GM12874 (cell line): ENCODE measurements around the gene JMJD6.

ENCODE experiments used
- TF ChIP-seq, protein P1 (sequence below): IDR thresholded peaks from 2 replicates; pipeline ENCODE4 v1.5.1; 2011; ENCODE audit warnings: low read depth, mild to moderate bottlenecking, control low read depth, low read length, moderate library complexity; ENCODE audit not compliant: insufficient read depth

Gene JMJD6

DNA sequence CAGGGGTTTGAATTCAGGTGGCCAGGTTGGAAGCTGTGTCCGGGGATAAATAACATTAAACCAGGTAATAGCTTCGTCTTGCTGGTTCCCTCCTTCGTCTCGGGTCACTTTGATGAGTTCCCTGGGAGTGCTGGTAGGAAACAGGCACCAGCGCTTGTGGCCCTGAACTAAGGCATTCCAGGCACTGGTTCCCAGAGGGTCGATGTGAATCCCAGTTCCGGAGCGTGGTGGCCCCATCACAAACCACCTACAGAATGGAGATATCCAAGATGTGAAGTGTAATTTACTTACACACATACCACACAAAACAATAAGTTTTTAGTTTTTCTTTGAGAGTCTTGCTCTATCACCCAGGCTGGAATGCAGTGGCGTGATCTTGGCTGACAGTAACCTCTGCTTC lies 2.6 kb downstream of the JMJD6 start:
- TF ChIP-seq, protein P1, sequence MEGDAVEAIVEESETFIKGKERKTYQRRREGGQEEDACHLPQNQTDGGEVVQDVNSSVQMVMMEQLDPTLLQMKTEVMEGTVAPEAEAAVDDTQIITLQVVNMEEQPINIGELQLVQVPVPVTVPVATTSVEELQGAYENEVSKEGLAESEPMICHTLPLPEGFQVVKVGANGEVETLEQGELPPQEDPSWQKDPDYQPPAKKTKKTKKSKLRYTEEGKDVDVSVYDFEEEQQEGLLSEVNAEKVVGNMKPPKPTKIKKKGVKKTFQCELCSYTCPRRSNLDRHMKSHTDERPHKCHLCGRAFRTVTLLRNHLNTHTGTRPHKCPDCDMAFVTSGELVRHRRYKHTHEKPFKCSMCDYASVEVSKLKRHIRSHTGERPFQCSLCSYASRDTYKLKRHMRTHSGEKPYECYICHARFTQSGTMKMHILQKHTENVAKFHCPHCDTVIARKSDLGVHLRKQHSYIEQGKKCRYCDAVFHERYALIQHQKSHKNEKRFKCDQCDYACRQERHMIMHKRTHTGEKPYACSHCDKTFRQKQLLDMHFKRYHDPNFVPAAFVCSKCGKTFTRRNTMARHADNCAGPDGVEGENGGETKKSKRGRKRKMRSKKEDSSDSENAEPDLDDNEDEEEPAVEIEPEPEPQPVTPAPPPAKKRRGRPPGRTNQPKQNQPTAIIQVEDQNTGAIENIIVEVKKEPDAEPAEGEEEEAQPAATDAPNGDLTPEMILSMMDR: no peak

DNA sequence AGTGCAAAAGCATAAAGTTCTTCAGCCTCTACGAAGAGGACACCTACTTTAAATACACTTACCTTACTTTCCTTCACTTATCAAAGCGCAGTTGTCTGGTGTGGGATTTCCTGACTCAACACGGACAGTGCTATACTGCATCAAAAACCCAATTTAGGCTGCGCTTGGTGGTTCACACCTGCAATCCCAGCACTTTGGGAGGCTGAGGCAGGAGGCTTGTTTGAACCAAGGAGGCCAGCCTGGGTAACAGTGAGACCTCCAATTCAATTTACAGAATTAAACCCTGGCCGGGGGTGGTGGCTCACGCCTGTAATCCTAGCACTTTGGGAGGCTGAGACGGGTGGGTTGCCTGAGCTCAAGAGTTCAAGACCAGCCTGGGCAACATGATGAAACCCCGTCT lies 4.1 kb downstream of the JMJD6 start:
- TF ChIP-seq, protein P1: no peak

DNA sequence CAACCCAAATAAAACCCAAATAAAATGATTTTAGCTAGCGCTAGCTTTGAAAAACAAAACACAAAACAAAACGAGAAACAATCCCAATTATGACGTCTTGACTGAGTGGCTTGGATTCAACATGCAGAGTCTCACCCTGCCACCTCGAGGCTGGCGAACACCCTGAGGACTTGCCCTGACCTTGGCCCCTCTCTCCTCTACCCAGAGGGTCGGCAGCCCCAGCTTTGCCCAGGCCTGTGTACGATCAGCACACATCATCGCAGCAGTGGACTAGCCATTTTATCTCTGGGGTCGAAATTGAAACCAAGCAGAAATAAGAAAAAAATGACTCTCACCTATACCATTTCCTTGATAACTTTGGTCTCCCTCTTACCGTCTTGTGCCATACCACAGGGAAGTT lies 4.9 kb downstream of the JMJD6 start:
- TF ChIP-seq, protein P1: no peak

DNA sequence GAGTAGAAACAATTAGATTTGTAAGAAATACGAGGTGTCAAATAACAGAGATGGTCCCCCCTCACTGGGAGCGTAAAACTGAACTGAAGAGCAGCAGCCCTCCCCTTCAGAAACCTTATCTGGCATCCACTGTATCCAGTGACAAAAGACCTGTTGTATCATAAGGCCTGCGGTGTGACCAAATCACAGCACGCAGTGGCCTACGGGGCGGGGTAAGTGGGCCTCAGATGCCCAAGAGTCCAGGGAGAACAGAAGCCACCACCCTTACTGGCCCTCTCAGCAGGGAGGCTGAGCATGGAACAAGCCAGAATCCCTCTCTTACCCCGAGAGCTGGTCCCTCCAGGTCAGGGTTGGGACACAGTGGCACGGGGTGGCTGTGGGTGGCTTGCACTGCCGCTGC lies 5.5 kb downstream of the JMJD6 start:
- TF ChIP-seq, protein P1: no peak

DNA sequence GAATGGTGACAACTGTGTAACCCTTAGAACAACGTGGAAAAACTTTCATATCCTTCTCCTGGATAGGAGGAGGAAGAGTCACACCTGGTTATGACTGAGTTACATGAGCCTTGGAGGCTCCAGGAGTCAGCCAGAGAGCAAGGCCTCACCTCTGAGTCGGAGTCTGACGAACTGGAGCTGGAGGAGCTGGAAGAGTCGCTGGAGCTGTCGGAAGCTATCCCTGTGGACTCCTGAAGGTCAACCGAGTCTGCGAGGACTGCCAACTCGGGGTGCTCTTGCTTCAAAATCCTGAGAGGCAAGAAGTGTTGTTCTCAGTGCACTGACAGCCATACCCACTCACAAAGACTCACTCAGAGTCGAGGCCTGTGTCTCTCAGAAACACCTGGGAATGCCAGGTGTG lies 6.2 kb downstream of the JMJD6 start:
- TF ChIP-seq, protein P1: no peak

DNA sequence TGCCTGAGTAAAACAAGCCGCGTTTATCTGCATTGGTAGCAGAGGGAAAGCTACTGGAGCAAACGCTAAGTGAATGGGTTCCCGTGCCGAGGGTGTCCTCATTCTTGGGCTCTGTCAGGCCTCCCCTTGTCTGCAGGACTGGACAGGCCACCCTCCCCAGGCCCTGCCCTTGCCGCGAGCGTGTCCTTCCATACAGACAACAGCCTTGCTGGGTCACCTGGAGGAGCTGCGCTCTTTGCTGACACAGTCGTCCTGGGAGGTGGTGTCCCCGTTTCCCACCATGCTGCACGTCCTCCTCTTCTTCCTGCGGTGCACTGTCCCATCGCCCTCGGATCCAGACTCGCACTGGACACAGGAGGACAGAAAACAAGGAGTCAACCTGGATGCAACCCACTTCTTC lies 7.9 kb downstream of the JMJD6 start:
- TF ChIP-seq, protein P1: no peak

DNA sequence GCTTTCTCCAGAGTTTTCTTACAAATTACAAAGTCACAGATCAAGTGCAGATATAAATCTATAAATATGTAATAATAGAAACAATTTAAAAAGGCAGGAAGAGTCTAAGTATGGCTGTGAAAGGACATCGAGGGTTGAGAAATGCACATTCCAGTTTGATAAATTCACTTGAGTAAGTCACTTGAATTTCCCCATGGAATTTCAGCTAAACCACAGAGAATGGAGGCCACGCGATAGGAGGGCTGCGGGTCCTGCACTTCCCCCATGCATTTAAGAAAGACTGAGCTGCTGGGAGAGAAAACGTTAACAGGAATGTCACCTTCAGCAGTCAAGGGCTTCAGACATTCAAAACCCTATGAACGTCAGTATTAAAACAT lies 9.6 kb downstream of the JMJD6 start:
- TF ChIP-seq, protein P1: no peak
